ENCODE data around the gene RSPO3. TPM values are rescaled to one million over a fixed set of nuclear protein-coding genes. Genes with fewer than 3 reads are reported as not detected.
"Not testable (repeated sequence)": the region's sequence is repeated elsewhere in the genome, so short reads cannot be mapped to it uniquely, and the experiment has no call there.

RSPO3 gene
- total RNA-seq, 1 donor from 2014 or later, result 26.3 TPM

DNA sequence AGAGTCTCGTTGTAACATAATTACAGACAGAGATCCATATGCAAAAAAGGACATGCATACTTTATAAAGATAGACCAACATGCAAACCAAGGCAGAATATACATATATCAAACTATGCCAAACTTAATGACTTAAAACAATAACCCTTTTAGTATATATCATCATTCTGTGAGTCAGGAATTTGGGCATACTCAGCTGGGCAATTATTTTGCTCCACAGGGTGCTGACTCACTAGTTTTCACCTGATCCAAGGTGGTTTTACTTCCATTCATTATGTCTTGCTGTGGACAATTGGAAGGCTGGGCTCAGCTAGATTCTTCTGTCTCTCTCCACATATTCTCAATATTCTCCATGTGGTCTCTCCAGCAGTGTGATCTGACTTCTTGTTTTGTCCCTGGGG lies 107.0 kb downstream of the RSPO3 start:
- Mint-ChIP-seq H3K4me3 (no peak overlapping the region), H3K4me1 (peaks cover 2% of the 10 kb centered on the region), H3K27ac (no peak overlapping the region), H3K9me3 (peaks cover 10% of the 10 kb centered on the region), H3K27me3 (ENCODE audit: low read depth) (peaks cover 7% of the 10 kb centered on the region), H3K36me3 (no peaks in the 10 kb centered on the region)
- DNase-seq (ENCODE audit: low spot score in 2 of 2, unreplicated experiment in 2 of 2), result no peak
- TF ChIP-seq, protein P1, sequence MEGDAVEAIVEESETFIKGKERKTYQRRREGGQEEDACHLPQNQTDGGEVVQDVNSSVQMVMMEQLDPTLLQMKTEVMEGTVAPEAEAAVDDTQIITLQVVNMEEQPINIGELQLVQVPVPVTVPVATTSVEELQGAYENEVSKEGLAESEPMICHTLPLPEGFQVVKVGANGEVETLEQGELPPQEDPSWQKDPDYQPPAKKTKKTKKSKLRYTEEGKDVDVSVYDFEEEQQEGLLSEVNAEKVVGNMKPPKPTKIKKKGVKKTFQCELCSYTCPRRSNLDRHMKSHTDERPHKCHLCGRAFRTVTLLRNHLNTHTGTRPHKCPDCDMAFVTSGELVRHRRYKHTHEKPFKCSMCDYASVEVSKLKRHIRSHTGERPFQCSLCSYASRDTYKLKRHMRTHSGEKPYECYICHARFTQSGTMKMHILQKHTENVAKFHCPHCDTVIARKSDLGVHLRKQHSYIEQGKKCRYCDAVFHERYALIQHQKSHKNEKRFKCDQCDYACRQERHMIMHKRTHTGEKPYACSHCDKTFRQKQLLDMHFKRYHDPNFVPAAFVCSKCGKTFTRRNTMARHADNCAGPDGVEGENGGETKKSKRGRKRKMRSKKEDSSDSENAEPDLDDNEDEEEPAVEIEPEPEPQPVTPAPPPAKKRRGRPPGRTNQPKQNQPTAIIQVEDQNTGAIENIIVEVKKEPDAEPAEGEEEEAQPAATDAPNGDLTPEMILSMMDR (IDR thresholded peaks at IDR 0.05; ENCODE audit: unreplicated experiment), result no peak

DNA sequence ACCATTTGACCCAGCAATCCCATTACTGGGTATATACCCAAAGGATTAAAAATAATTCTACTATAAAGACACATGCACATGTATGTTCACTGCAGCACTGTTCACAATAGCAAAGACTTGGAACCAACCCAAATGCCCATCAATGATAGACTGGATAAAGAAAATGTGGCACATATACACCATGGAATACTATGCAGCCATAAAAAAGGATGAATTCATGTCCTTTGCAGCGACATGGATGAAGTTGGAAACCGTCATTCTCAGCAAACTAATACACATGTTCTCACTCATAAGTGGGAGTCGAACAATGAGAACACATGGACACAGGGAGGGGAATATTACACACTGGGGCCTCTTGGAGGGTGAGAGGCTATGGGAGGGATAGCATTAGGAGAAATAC lies 115.3 kb downstream of the RSPO3 start:
- H3K27ac Mint-ChIP-seq; H3K36me3 Mint-ChIP-seq; H3K4me3 Mint-ChIP-seq; H3K27me3 Mint-ChIP-seq (ENCODE audit: low read depth); H3K4me1 Mint-ChIP-seq; DNase-seq (ENCODE audit: low spot score in 2 of 2, unreplicated experiment in 2 of 2): not testable (repeated sequence)
- H3K9me3 Mint-ChIP-seq, result peaks cover 60% of the 10 kb centered on the region

DNA sequence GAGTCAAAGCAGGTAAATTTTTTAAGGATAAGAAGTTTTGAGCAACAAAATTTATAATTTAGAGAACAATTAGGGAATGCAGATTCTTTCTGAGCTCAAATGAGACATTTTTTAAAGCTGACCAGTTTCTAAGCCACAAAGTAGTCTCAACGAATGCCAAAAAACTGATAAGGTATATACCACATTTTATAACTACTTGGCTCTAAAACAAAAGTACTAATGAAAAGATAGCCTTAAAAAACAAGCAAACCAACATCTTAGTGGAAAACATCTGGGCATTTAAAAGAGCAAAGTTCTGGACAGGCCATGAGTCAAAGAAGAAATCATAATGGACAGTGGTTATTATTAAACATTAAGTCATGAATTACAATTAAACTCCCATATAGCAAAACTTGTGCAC lies 125.0 kb downstream of the RSPO3 start:
- Mint-ChIP-seq H3K27ac (no peak overlapping the region), H3K36me3 (no peaks in the 10 kb centered on the region), H3K4me1 (no peaks in the 10 kb centered on the region), H3K9me3 (peaks cover 2% of the 10 kb centered on the region), H3K4me3 (no peak overlapping the region), H3K27me3 (ENCODE audit: low read depth) (no peaks in the 10 kb centered on the region)
- no peak for DNase-seq (ENCODE audit: low spot score in 2 of 2, unreplicated experiment in 2 of 2)
- TF ChIP-seq, protein P1 (IDR thresholded peaks at IDR 0.05; ENCODE audit: unreplicated experiment), result no peak

Other genes starting within 250 kb of the RSPO3 start
- gene RNF146, start 148.2 kb downstream of the RSPO3 start, total RNA-seq, result 45.5 to 51.6 TPM (median 48.3 TPM) in 3 replicates
- gene ECHDC1, start 224.9 kb downstream of the RSPO3 start, total RNA-seq, result 50.4 to 52.8 TPM (median 51.5 TPM) in 3 replicates

Data from mesothelial cell of epicardium (in vitro differentiated cells).